Measurements from ENCODE around the gene MELK.

DNA sequence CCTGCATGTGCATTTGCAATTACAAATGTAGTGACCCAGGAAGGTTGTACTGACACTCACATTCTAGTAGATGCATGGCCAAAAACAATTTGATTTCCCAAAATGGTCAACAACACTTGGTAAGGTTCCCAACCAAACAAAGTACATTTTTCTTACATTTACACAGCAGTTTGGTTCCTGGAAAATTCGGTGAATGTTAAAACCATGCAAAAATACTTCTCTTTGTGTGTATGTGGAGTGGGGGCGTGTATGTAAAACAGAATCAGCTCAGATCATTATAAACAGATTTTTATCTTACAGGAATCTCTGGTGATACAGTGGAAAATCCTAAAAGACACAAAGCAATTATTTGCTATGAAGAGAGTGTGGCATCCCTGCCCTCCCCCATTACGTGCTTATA, 25.1 kb upstream of the MELK start:
- TF ChIP-seq, protein P1, sequence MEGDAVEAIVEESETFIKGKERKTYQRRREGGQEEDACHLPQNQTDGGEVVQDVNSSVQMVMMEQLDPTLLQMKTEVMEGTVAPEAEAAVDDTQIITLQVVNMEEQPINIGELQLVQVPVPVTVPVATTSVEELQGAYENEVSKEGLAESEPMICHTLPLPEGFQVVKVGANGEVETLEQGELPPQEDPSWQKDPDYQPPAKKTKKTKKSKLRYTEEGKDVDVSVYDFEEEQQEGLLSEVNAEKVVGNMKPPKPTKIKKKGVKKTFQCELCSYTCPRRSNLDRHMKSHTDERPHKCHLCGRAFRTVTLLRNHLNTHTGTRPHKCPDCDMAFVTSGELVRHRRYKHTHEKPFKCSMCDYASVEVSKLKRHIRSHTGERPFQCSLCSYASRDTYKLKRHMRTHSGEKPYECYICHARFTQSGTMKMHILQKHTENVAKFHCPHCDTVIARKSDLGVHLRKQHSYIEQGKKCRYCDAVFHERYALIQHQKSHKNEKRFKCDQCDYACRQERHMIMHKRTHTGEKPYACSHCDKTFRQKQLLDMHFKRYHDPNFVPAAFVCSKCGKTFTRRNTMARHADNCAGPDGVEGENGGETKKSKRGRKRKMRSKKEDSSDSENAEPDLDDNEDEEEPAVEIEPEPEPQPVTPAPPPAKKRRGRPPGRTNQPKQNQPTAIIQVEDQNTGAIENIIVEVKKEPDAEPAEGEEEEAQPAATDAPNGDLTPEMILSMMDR (conservative IDR thresholded peaks at IDR 0.05 in 1 of 2, IDR thresholded peaks at IDR 0.05 in 1 of 2; ENCODE audit: low read depth in 1 of 2, low read length in 2 of 2), result no peak
- TF ChIP-seq EZH2 (IDR thresholded peaks at IDR 0.05; ENCODE audit: low read length, missing control alignments), result no peak
